HepG2 (cell line): ENCODE results near the gene BBC3. TPM values are rescaled to one million over a fixed set of nuclear protein-coding genes. Genes with fewer than 3 reads are reported as not detected.
A peak's percentile ranks its signal among the peaks of the same experiment; 100 is the strongest.

Experiments
- ATM ChIP-seq: fragments of 450-650 bp; IDR thresholded peaks from 2 replicates; pipeline ENCODE4 v1.7.1; 2017; ENCODE audit warnings: mild to moderate bottlenecking, borderline replicate concordance
- JUN ChIP-seq: sonication (generic); formaldehyde crosslinking; IDR thresholded peaks from 2 replicates; pipeline ENCODE4 v1.4.0; 2020; ENCODE audit warnings: mild to moderate bottlenecking, missing genetic modification reagents
- KLF6 ChIP-seq: IDR thresholded peaks from 2 replicates; pipeline ENCODE4 v1.8.0; 2016; ENCODE audit warnings: missing biosample characterization, missing genetic modification reagents
- LRRFIP1 ChIP-seq: sonication (generic); formaldehyde crosslinking; conservative IDR thresholded peaks from 2 replicates; pipeline ENCODE4 v1.4.0; 2020; ENCODE audit warnings: missing genetic modification reagents
- MTF2 ChIP-seq: sonication (generic); formaldehyde crosslinking; IDR thresholded peaks from 2 replicates; pipeline ENCODE4 v1.5.0; 2020; ENCODE audit warnings: missing genetic modification reagents, borderline replicate concordance
- NFKBIZ ChIP-seq: IDR thresholded peaks from 2 replicates; pipeline ENCODE4 v1.6.1; 2018; ENCODE audit warnings: missing genetic modification reagents, missing compliant biosample characterization
- NFRKB ChIP-seq: fragments of 450-650 bp; IDR thresholded peaks from 2 replicates; pipeline ENCODE4 v1.6.1; 2017
- SAFB2 ChIP-seq: sonication (generic); formaldehyde crosslinking; IDR thresholded peaks from 2 replicates; pipeline ENCODE4 v1.5.1; 2020; ENCODE audit warnings: missing genetic modification reagents, low read depth, mild to moderate bottlenecking, borderline replicate concordance
- SRF ChIP-seq: IDR thresholded peaks from 2 replicates; pipeline ENCODE4 v1.6.1; 2011; ENCODE audit warnings: mild to moderate bottlenecking, low read depth, low read length, moderate library complexity
- TCF12 ChIP-seq, 2 experiments: fragments of 450-650 bp in 1 of 2; sonication (generic) in 1 of 2; formaldehyde crosslinking in 1 of 2; IDR thresholded peaks; 2 replicates each; pipeline versions ENCODE4 v1.6.1 to v1.8.0; 2017 to 2022; ENCODE audit warnings: antibody characterized with exemption in 1 of 2, mild to moderate bottlenecking in 1 of 2, missing genetic modification reagents in 1 of 2, moderate library complexity in 1 of 2
- ZBTB1 ChIP-seq: sonication (generic); formaldehyde crosslinking; IDR thresholded peaks from 2 replicates; pipeline ENCODE4 v1.4.0; 2020; ENCODE audit warnings: missing genetic modification reagents, borderline replicate concordance
- ZNF513 ChIP-seq: sonication (generic); formaldehyde crosslinking; conservative IDR thresholded peaks from 2 replicates; pipeline ENCODE4 v1.5.0; 2020; ENCODE audit warnings: missing genetic modification reagents
- ZNF577 ChIP-seq: sonication (generic); formaldehyde crosslinking; IDR thresholded peaks from 2 replicates; pipeline ENCODE4 v1.4.0; 2020; ENCODE audit warnings: mild to moderate bottlenecking, low read depth, missing genetic modification reagents, borderline replicate concordance
- ZNF670 ChIP-seq: sonication (generic); formaldehyde crosslinking; IDR thresholded peaks from 2 replicates; pipeline ENCODE4 v1.8.0; 2022; ENCODE audit warnings: mild to moderate bottlenecking, missing genetic modification reagents, borderline replicate concordance
- ZNF839 ChIP-seq: sonication (generic); formaldehyde crosslinking; IDR thresholded peaks from 2 replicates; pipeline ENCODE4 v1.4.0; 2020; ENCODE audit warnings: missing genetic modification reagents, mild to moderate bottlenecking, borderline replicate concordance
- polyA plus RNA-seq, 8 experiments: library from polyadenylated mRNA; depleted of rRNA in 3 of 8; stranded (reverse) in 7 of 8; unstranded in 1 of 8; fragments of >200 nt; fragmentation: Illumina TruSeq in 4 of 8; extraction: Trizol in 4 of 8; gene quantifications; 2 replicates each; pipeline versions ENCODE4 v1.2.1 to v1.2.3, GENCODE V29; 2011 to 2016; ENCODE audit warnings: low read depth in 4 of 8, missing spikeins in 1 of 8, mixed read lengths in 1 of 8; ENCODE audit not compliant: insufficient read depth in 1 of 8
- total RNA-seq, 5 experiments: library from RNA; depleted of rRNA; stranded (reverse); fragments of >200 nt; fragmentation: Illumina TruSeq; extraction: Trizol; gene quantifications; 2 replicates each; pipeline ENCODE4 v1.2.3, GENCODE V29; 2016; ENCODE audit warnings: low read depth in 1 of 5
- TF ChIP-seq, protein P1 (sequence below): sonication (generic); formaldehyde crosslinking; IDR thresholded peaks from 2 replicates; pipeline ENCODE4 v1.4.0; 2020; ENCODE audit warnings: missing genetic modification reagents
- TF ChIP-seq, protein P2 (sequence below): sonication (generic); formaldehyde crosslinking; IDR thresholded peaks from 2 replicates; pipeline ENCODE4 v1.4.0; 2020; ENCODE audit warnings: missing genetic modification reagents, mild to moderate bottlenecking, borderline replicate concordance

The BBC3 gene
- total and polyA plus RNA-seq, 2 of the 13 experiments (the other 11 are each of a cell fraction or from before 2014, with no cell fraction given) = 6.1 to 8.8 TPM

GRCh38 chr19:47231215-47232054, 436 bp upstream of the BBC3 start (continued):
- TF ChIP-seq ZNF670 (CRISPR knock-in tag) (no peak), NFKBIZ (CRISPR knock-in tag) (no peak; the same call in 1 of the 2 replicates), NFRKB (no peak), KLF6 (CRISPR knock-in tag) (peak; percentile 70), ZNF513 (CRISPR knock-in tag) (no peak), TCF12 (IDR thresholded peaks at IDR 0.05) (no peak), TCF12 (CRISPR knock-in tag; IDR thresholded peaks at IDR 0.05) (no peak), ZBTB1 (no peak), SRF (no peak), JUN (CRISPR knock-in tag) (0 out of 2 replicates have a peak, but pooled peaks have one; percentile 47), LRRFIP1 (CRISPR knock-in tag) (no peak), ATM (no peak), ZNF839 (CRISPR knock-in tag) (no peak), MTF2 (CRISPR knock-in tag) (0 out of 2 replicates have a peak, but pooled peaks have one; percentile 33), SAFB2 (peak; percentile 31; the same call in 1 of the 2 replicates), ZNF577 (CRISPR knock-in tag) (no peak)
- TF ChIP-seq, protein P1, sequence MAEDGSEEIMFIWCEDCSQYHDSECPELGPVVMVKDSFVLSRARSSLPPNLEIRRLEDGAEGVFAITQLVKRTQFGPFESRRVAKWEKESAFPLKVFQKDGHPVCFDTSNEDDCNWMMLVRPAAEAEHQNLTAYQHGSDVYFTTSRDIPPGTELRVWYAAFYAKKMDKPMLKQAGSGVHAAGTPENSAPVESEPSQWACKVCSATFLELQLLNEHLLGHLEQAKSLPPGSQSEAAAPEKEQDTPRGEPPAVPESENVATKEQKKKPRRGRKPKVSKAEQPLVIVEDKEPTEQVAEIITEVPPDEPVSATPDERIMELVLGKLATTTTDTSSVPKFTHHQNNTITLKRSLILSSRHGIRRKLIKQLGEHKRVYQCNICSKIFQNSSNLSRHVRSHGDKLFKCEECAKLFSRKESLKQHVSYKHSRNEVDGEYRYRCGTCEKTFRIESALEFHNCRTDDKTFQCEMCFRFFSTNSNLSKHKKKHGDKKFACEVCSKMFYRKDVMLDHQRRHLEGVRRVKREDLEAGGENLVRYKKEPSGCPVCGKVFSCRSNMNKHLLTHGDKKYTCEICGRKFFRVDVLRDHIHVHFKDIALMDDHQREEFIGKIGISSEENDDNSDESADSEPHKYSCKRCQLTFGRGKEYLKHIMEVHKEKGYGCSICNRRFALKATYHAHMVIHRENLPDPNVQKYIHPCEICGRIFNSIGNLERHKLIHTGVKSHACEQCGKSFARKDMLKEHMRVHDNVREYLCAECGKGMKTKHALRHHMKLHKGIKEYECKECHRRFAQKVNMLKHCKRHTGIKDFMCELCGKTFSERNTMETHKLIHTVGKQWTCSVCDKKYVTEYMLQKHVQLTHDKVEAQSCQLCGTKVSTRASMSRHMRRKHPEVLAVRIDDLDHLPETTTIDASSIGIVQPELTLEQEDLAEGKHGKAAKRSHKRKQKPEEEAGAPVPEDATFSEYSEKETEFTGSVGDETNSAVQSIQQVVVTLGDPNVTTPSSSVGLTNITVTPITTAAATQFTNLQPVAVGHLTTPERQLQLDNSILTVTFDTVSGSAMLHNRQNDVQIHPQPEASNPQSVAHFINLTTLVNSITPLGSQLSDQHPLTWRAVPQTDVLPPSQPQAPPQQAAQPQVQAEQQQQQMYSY = no peak
- TF ChIP-seq, protein P2, sequence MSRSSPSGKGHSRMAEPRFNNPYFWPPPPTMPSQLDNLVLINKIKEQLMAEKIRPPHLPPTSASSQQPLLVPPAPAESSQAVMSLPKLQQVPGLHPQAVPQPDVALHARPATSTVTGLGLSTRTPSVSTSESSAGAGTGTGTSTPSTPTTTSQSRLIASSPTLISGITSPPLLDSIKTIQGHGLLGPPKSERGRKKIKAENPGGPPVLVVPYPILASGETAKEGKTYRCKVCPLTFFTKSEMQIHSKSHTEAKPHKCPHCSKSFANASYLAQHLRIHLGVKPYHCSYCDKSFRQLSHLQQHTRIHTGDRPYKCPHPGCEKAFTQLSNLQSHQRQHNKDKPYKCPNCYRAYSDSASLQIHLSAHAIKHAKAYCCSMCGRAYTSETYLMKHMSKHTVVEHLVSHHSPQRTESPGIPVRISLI (CRISPR knock-in tag) = no peak
